Bronchial epithelial cell (primary cell): ENCODE data around the gene PDP2. TPM values are rescaled to one million over a fixed set of nuclear protein-coding genes. Genes with fewer than 3 reads are reported as not detected.
"Not testable (repeated sequence)": the region's sequence is repeated elsewhere in the genome, so short reads cannot be mapped to it uniquely, and the experiment has no call there.

Experiments used
- DNase-seq: peaks from one replicate; pipeline ENCODE4 v3.0.0-alpha.2; 2010; ENCODE audit warnings: low read depth
- FAIRE-seq: peaks from 2 replicates; lab custom pipeline; 2011; peaks lifted over from hg19 to GRCh38; lab: Jason Lieb, UNC
- H3K27me3 ChIP-seq: 2 replicates; pipeline ENCODE4 v1.5.1; 2011; ENCODE audit warnings: low read length; ENCODE audit not compliant: control insufficient read depth, insufficient read depth
- H3K36me3 ChIP-seq: 2 replicates; pipeline ENCODE4 v1.5.1; 2011; ENCODE audit warnings: low read length; ENCODE audit not compliant: control insufficient read depth, insufficient read depth
- H3K4me3 ChIP-seq: 2 replicates; pipeline ENCODE4 v1.5.1; 2011; ENCODE audit warnings: mild to moderate bottlenecking, low read depth, low read length, control low read depth
- CTCF ChIP-seq: IDR thresholded peaks from 2 replicates; pipeline ENCODE4 v1.5.1; 2011; ENCODE audit warnings: mild to moderate bottlenecking, moderate library complexity, low read length, control low read depth, inconsistent platforms; ENCODE audit not compliant: insufficient read depth, severe bottlenecking
- total RNA-seq: library from RNA; depleted of rRNA; stranded (reverse); fragments of >200 nt; gene quantifications from 2 replicates; pipeline ENCODE4 v1.2.1, GENCODE V29; 2014

The PDP2 gene
- total RNA-seq, 1 donor from 2014 or later = 9.0 TPM

- TF ChIP-seq CTCF = no peak
- Histone ChIP-seq H3K36me3 (no peaks in the 10 kb centered on the region), H3K27me3 (no peaks in the 10 kb centered on the region), H3K4me3 (no peak overlapping the region)
- no peak for FAIRE-seq
- DNase-seq = no peak
Observed at GRCh38 chr16:66894055-66894454, 13.7 kb downstream of the PDP2 start.

- FAIRE-seq (peak; percentile 58), DNase-seq (peak; percentile 62)
- Histone ChIP-seq H3K4me3 (no peak overlapping the region), H3K27me3 (no peaks in the 10 kb centered on the region), H3K36me3 (no peaks in the 10 kb centered on the region)
- TF ChIP-seq CTCF = peak; percentile 98
Observed at GRCh38 chr16:66894948-66895688, 14.8 kb downstream of the PDP2 start.

GRCh38 chr16:66895689-66895979, 15.3 kb downstream of the PDP2 start:
- DNase-seq (no peak), FAIRE-seq (no peak)
- H3K4me3 ChIP-seq = no peak overlapping the region
- no peaks in the 10 kb centered on the region for H3K36me3 ChIP-seq
- no peaks in the 10 kb centered on the region for H3K27me3 ChIP-seq
- no peak for TF ChIP-seq CTCF

GRCh38 chr16:66895999-66896398, 15.7 kb downstream of the PDP2 start:
- DNase-seq = no peak
- no peak for FAIRE-seq
- Histone ChIP-seq H3K4me3 (no peak overlapping the region), H3K27me3 (no peaks in the 10 kb centered on the region), H3K36me3 (no peaks in the 10 kb centered on the region)
- no peak for TF ChIP-seq CTCF

GRCh38 chr16:66896682-66897081, 16.4 kb downstream of the PDP2 start:
- not testable (repeated sequence) for FAIRE-seq
- peak; percentile 37 for DNase-seq

GRCh38 chr16:66898207-66898606, 17.9 kb downstream of the PDP2 start:
- H3K27me3 ChIP-seq = no peaks in the 10 kb centered on the region
- FAIRE-seq = no peak
- peak; percentile 49 for DNase-seq
- TF ChIP-seq CTCF = no peak
- no peak overlapping the region for H3K4me3 ChIP-seq
- no peaks in the 10 kb centered on the region for H3K36me3 ChIP-seq

More at GRCh38 chr16:66896682-66897081, 16.4 kb downstream of the PDP2 start:
- H3K27me3 ChIP-seq, H3K4me3 ChIP-seq, H3K36me3 ChIP-seq: not testable (repeated sequence)
